Liver (tissue), 9 donors: Measurements from ENCODE around the gene MAP3K21. TPM values are rescaled to one million over a fixed set of nuclear protein-coding genes. Genes with fewer than 3 reads are reported as not detected.

Experiments
- DNase-seq: peaks from one replicate; pipeline ENCODE4 v3.0.0-alpha.2; 2017; ENCODE audit warnings: low spot score
- H3K27ac ChIP-seq, 2 donors: one replicate each; pipeline ENCODE4 v1.7.0; 2013; ENCODE audit warnings: inconsistent platforms in 2 of 2, low read length in 2 of 2, control low read depth in 1 of 2, low read depth in 1 of 2, mild to moderate bottlenecking in 1 of 2
- H3K27me3 ChIP-seq, 4 donors: one replicate each; pipeline versions ENCODE4 v1.6.1 to v1.7.0; 2013; ENCODE audit warnings: low read length in 3 of 4, inconsistent platforms in 1 of 4, mild to moderate bottlenecking in 1 of 4, moderate library complexity in 1 of 4; ENCODE audit not compliant: control insufficient read depth in 4 of 4, insufficient read depth in 4 of 4
- H3K36me3 ChIP-seq, 4 donors: one replicate each; pipeline versions ENCODE4 v1.6.1 to v1.7.0; 2013; ENCODE audit warnings: low read length in 3 of 4, mild to moderate bottlenecking in 3 of 4, low read depth in 1 of 4, moderate library complexity in 1 of 4; ENCODE audit not compliant: control insufficient read depth in 4 of 4, insufficient read depth in 3 of 4
- H3K4me1 ChIP-seq, 4 donors: one replicate each; pipeline versions ENCODE4 v1.6.1 to v1.7.0; 2013; ENCODE audit warnings: low read length in 3 of 4, mild to moderate bottlenecking in 3 of 4, moderate library complexity in 1 of 4; ENCODE audit not compliant: control insufficient read depth in 4 of 4, insufficient read depth in 4 of 4
- H3K4me3 ChIP-seq, 3 donors: one replicate each; pipeline versions ENCODE4 v1.6.1 to v1.7.0; 2013; ENCODE audit warnings: low read length in 3 of 3, control low read depth in 1 of 3, low read depth in 1 of 3, mild to moderate bottlenecking in 1 of 3
- H3K9ac ChIP-seq, 2 donors: one replicate each; pipeline ENCODE4 v1.7.0; 2013; ENCODE audit warnings: low read length in 2 of 2, mild to moderate bottlenecking in 2 of 2, moderate library complexity in 2 of 2, control low read depth in 1 of 2, low read depth in 1 of 2
- H3K9me3 ChIP-seq, 4 donors: one replicate each; pipeline versions ENCODE4 v1.6.1 to v1.7.0; 2013; ENCODE audit warnings: low read length in 3 of 4; ENCODE audit not compliant: control insufficient read depth in 4 of 4
- EGR1 ChIP-seq, 2 donors: IDR thresholded peaks; 2 replicates each; pipeline ENCODE4 v1.6.1; 2016 to 2018; ENCODE audit warnings: antibody characterized with exemption in 2 of 2, low read depth in 2 of 2
- FOXA1 ChIP-seq: IDR thresholded peaks from 2 replicates; pipeline ENCODE4 v1.6.1; 2016; ENCODE audit warnings: antibody characterized with exemption
- FOXA2 ChIP-seq: IDR thresholded peaks from 2 replicates; pipeline ENCODE4 v1.6.1; 2016; ENCODE audit warnings: antibody characterized with exemption
- GABPA ChIP-seq, 2 donors: IDR thresholded peaks in 1 of 2; conservative IDR thresholded peaks in 1 of 2; 2 replicates each; pipeline ENCODE4 v1.6.1; 2016; ENCODE audit warnings: antibody characterized with exemption in 2 of 2, mild to moderate bottlenecking in 1 of 2, moderate library complexity in 1 of 2
- HNF4A ChIP-seq, 2 donors: conservative IDR thresholded peaks; 2 replicates each; pipeline ENCODE4 v1.6.1; 2016; ENCODE audit warnings: antibody characterized with exemption in 2 of 2, mild to moderate bottlenecking in 2 of 2
- HNF4G ChIP-seq: IDR thresholded peaks from 2 replicates; pipeline ENCODE4 v1.6.1; 2016; ENCODE audit warnings: antibody characterized with exemption
- JUND ChIP-seq, 2 donors: IDR thresholded peaks; 2 replicates each; pipeline ENCODE4 v1.6.1; 2016; ENCODE audit warnings: antibody characterized with exemption in 2 of 2
- NR2F2 ChIP-seq: IDR thresholded peaks from 2 replicates; pipeline ENCODE4 v1.6.1; 2016; ENCODE audit warnings: antibody characterized with exemption
- RXRA ChIP-seq, 2 donors: IDR thresholded peaks; 2 replicates each; pipeline ENCODE4 v1.6.1; 2017 to 2018; ENCODE audit warnings: antibody characterized with exemption in 2 of 2, mild to moderate bottlenecking in 1 of 2
- SP1 ChIP-seq: IDR thresholded peaks from 2 replicates; pipeline ENCODE4 v1.6.1; 2018; ENCODE audit warnings: antibody characterized with exemption, mild to moderate bottlenecking
- TAF1 ChIP-seq: conservative IDR thresholded peaks from 2 replicates; pipeline ENCODE4 v1.6.1; 2016; ENCODE audit warnings: antibody characterized with exemption, mild to moderate bottlenecking
- WGBS: extraction: QIAGEN DNeasy Blood & Tissue Kit; methylation state at CpG from one replicate; pipeline ENCODE4 v1.1.7; 2013; 5-methylcytosine and 5-hydroxymethylcytosine counted together
- polyA plus RNA-seq, 2 donors: library from polyadenylated mRNA; stranded (reverse) in 1 of 2; unstranded in 1 of 2; fragments of 200-250 nt in 1 of 2; fragments of >200 nt in 1 of 2; fragmentation: Nextera tagmentation in 1 of 2; extraction: Ambion mirVana in 1 of 2; gene quantifications; one replicate each; pipeline versions ENCODE4 v1.2.1 to v1.2.3, GENCODE V29; 2013 to 2015
- total RNA-seq, 2 donors: library from RNA; depleted of rRNA; stranded (reverse); fragments of >200 nt; gene quantifications; one replicate each; pipeline ENCODE4 v1.2.3, GENCODE V29; 2014
- TF ChIP-seq, protein P1 (sequence below): fragments of 150-350 bp; IDR thresholded peaks from 2 replicates; pipeline ENCODE4 v1.5.1; 2017; ENCODE audit warnings: improper control_type of control experiment, low read depth, low read length; ENCODE audit not compliant: missing input control
- TF ChIP-seq, protein P2 (sequence below): IDR thresholded peaks from 2 replicates; pipeline ENCODE4 v1.6.1; 2016; ENCODE audit warnings: antibody characterized with exemption
- TF ChIP-seq, protein P3 (sequence below): IDR thresholded peaks from 2 replicates; pipeline ENCODE4 v1.6.1; 2016; ENCODE audit warnings: antibody characterized with exemption
- TF ChIP-seq, protein P4 (sequence below): IDR thresholded peaks from 2 replicates; pipeline ENCODE4 v1.6.1; 2016; ENCODE audit warnings: antibody characterized with exemption
- donor health status: healthy.
- donor health status: healthy.
- donor health status: healthy.
- donor health status: healthy.
- donor health status: healthy.

Gene MAP3K21
- total and polyA plus RNA-seq, 4 donors: 0.51 to 7.3 (median 1.6) TPM

DNA sequence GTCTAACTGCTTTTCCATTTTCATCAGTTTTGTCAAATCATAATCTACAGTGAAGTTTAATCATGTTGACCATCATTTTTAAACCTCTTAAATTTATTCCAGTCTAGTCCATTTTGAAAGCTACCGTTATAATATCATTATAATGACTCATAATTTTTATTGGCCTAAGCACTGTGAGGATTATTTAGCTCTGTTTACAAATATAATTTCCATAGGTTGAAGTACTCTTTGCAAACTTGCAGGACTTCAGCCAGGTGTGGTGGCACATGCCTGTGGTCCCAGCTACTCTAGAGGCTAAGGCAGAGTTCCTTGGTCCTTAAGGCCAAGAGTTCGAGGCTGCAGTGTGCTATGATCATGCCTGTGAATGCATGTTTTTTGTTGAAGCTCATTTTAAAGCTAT lies 54.3 kb downstream of the MAP3K21 start:
- peaks cover 2 to 20% (median 16%) of the 10 kb centered on the region in 4 donors for H3K36me3 ChIP-seq
- H3K27ac ChIP-seq: no peak overlapping the region
- H3K4me1 ChIP-seq: no peaks in the 10 kb centered on the region
- peaks cover 0 to 3% (median 0%) of the 10 kb centered on the region in 4 donors for H3K9me3 ChIP-seq
- no peaks in the 10 kb centered on the region for H3K27me3 ChIP-seq
- H3K9ac ChIP-seq: no peak overlapping the region
- WGBS: 90% methylated on average over 2 of the region's 2 CpGs
- DNase-seq: no peak
- no peak for TF ChIP-seq RXRA (IDR thresholded peaks at IDR 0.05)
- no peak for TF ChIP-seq HNF4G
- TF ChIP-seq EGR1 (IDR thresholded peaks at IDR 0.05; ENCODE audit: low read depth in 2 of 2): no peak
- no peak overlapping the region for H3K4me3 ChIP-seq

DNA sequence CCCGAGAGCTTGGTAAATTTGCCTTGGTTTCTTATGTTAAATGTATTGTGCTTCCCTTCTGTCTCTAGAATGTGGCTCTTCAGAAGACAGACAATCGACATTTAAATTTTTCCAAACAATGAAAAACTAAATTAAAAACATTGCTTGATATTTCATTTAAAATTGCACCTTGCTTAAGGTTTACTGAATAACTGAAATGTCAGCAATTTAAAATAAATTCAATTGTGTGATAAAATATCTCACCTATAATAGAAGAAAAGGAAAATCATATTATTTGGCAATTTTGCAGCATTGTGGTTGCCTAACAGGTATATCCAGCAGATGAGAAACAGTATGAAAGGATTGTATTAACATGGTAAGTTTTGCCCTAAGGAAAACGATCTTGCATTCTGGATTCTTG lies 56.5 kb downstream of the MAP3K21 start:
- Histone ChIP-seq H3K27ac (no peak overlapping the region), H3K9ac (no peak overlapping the region), H3K27me3 (no peaks in the 10 kb centered on the region), H3K9me3 (peaks cover 0 to 3% (median 0%) of the 10 kb centered on the region in 4 donors), H3K4me3 (no peak overlapping the region), H3K4me1 (no peaks in the 10 kb centered on the region), H3K36me3 (peaks cover 2 to 20% (median 15%) of the 10 kb centered on the region in 4 donors)
- TF ChIP-seq FOXA2 (no peak), SP1 (no peak), GABPA (IDR thresholded peaks at IDR 0.05 in 1 of 2, conservative IDR thresholded peaks at IDR 0.05 in 1 of 2) (no peak), JUND (IDR thresholded peaks at IDR 0.05) (no peak), HNF4A (conservative IDR thresholded peaks at IDR 0.05) (no peak), RXRA (IDR thresholded peaks at IDR 0.05) (no peak), FOXA1 (no peak), HNF4G (no peak), NR2F2 (no peak), TAF1 (no peak)
- TF ChIP-seq, protein P1, sequence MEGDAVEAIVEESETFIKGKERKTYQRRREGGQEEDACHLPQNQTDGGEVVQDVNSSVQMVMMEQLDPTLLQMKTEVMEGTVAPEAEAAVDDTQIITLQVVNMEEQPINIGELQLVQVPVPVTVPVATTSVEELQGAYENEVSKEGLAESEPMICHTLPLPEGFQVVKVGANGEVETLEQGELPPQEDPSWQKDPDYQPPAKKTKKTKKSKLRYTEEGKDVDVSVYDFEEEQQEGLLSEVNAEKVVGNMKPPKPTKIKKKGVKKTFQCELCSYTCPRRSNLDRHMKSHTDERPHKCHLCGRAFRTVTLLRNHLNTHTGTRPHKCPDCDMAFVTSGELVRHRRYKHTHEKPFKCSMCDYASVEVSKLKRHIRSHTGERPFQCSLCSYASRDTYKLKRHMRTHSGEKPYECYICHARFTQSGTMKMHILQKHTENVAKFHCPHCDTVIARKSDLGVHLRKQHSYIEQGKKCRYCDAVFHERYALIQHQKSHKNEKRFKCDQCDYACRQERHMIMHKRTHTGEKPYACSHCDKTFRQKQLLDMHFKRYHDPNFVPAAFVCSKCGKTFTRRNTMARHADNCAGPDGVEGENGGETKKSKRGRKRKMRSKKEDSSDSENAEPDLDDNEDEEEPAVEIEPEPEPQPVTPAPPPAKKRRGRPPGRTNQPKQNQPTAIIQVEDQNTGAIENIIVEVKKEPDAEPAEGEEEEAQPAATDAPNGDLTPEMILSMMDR: no peak
- TF ChIP-seq, protein P2, sequence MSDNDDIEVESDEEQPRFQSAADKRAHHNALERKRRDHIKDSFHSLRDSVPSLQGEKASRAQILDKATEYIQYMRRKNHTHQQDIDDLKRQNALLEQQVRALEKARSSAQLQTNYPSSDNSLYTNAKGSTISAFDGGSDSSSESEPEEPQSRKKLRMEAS: no peak
- TF ChIP-seq, protein P3, sequence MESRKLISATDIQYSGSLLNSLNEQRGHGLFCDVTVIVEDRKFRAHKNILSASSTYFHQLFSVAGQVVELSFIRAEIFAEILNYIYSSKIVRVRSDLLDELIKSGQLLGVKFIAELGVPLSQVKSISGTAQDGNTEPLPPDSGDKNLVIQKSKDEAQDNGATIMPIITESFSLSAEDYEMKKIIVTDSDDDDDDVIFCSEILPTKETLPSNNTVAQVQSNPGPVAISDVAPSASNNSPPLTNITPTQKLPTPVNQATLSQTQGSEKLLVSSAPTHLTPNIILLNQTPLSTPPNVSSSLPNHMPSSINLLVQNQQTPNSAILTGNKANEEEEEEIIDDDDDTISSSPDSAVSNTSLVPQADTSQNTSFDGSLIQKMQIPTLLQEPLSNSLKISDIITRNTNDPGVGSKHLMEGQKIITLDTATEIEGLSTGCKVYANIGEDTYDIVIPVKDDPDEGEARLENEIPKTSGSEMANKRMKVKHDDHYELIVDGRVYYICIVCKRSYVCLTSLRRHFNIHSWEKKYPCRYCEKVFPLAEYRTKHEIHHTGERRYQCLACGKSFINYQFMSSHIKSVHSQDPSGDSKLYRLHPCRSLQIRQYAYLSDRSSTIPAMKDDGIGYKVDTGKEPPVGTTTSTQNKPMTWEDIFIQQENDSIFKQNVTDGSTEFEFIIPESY: no peak
- TF ChIP-seq, protein P4, sequence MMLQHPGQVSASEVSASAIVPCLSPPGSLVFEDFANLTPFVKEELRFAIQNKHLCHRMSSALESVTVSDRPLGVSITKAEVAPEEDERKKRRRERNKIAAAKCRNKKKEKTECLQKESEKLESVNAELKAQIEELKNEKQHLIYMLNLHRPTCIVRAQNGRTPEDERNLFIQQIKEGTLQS: no peak
- DNase-seq: no peak
- WGBS: 64% methylated on average over 3 of the region's 3 CpGs

DNA sequence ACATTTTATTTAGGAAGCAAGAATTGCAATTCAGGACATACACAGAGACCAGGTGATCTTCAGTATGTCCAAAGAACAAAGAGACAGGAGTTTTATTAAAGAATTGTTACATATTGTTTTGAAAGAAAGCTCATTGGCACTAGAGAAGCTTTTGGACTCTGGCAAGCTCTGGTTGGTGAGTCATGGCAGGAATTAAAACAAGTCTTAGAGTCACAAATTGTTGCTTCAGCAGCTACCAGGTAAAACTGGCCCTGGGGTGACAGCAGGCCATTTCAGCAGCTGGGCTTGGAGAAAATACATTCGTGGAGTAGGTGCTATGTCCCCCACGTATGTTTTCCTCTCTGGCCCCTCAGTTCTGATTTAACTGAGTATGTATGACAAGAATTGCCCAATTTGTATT lies 58.8 kb downstream of the MAP3K21 start:
- peaks cover 2 to 12% (median 10%) of the 10 kb centered on the region in 4 donors for H3K36me3 ChIP-seq
- H3K9ac ChIP-seq: no peak overlapping the region
- H3K4me1 ChIP-seq: no peaks in the 10 kb centered on the region
- no peaks in the 10 kb centered on the region for H3K27me3 ChIP-seq
- no peak overlapping the region for H3K27ac ChIP-seq
- no peak overlapping the region for H3K4me3 ChIP-seq
- TF ChIP-seq, protein P1: no peak
- no peak for DNase-seq
- H3K9me3 ChIP-seq: peaks cover 0 to 3% (median 0%) of the 10 kb centered on the region in 4 donors
- 70% methylated on average over 2 of the region's 2 CpGs for WGBS
